ENCODE data around the gene NCBP3. TPM values are rescaled to one million over a fixed set of nuclear protein-coding genes. Genes with fewer than 3 reads are reported as not detected.

NCBP3 gene
- total and polyA plus RNA-seq, 2 of the 8 experiments (the other 6 are each of a cell fraction or from before 2014, with no cell fraction given): 19.6 to 46.1 TPM

GRCh38 chr17:3877220-3877619 lies 31.2 kb upstream of the NCBP3 start:
- H3K23ac ChIP-seq (ENCODE audit: insufficient read length): no peak overlapping the region
- no peak overlapping the region for H2BK5ac ChIP-seq (ENCODE audit: low read depth, low read length)
- H3K4ac ChIP-seq (replicated peaks; ENCODE audit: insufficient read length, low read depth, low read length): no peak overlapping the region
- no peak overlapping the region for H3K9ac ChIP-seq (replicated peaks in 1 of 4; ENCODE audit: extremely low read depth in 1 of 4, low read depth in 3 of 4, low read length in 3 of 4)
- no peaks in the 10 kb centered on the region for H3K27me3 ChIP-seq (replicated peaks in 1 of 4; ENCODE audit: control insufficient read depth in 3 of 4, extremely low read depth in 1 of 4, insufficient read depth in 3 of 4, low read length in 3 of 4)
- H3K23me2 ChIP-seq (ENCODE audit: low read depth, low read length): no peaks in the 10 kb centered on the region
- peaks cover 0 to 8% (median 3%) of the 10 kb centered on the region in 4 experiments; a peak in 2 of 8 replicates for H3K36me3 ChIP-seq (ENCODE audit: control insufficient read depth in 2 of 4, insufficient read depth in 4 of 4, low read length in 3 of 4)
- H3K9me3 ChIP-seq (ENCODE audit: insufficient read depth in 2 of 2, low read depth in 1 of 2, low read length in 1 of 2): no peaks in the 10 kb centered on the region
- no peak overlapping the region for H2BK12ac ChIP-seq (ENCODE audit: low read depth, low read length)
- CTCF ChIA-PET (ENCODE audit: partially characterized antibody): interaction anchor here (0.6 to 3.7 kb wide), 3 partner anchors 13 to 329 kb away, joined by 3 to 25 read pairs (median 4); no protein-coding TSS in a partner anchor
- H3K4me2 ChIP-seq (ENCODE audit: insufficient read depth in 1 of 2, low read depth in 2 of 2, low read length in 2 of 2): no peak overlapping the region
- H3K4me1 ChIP-seq (replicated peaks in 1 of 4; ENCODE audit: control insufficient read depth in 3 of 4, insufficient read depth in 4 of 4, low read length in 3 of 4): no peaks in the 10 kb centered on the region
- POLR2A ChIA-PET (ENCODE audit: partially characterized antibody): no interaction called here
- no peak overlapping the region for H3K18ac ChIP-seq (ENCODE audit: extremely low read depth, low read length)
- H4K5ac ChIP-seq (ENCODE audit: insufficient read length, low read depth, low read length): no peak overlapping the region
- no peak for FAIRE-seq
- no peak overlapping the region for H3K4me3 ChIP-seq (ENCODE audit: extremely low read depth in 1 of 4, insufficient read depth in 2 of 4, low read depth in 3 of 4, low read length in 4 of 4)
- H2AFZ ChIP-seq (ENCODE audit: low read length): no peak overlapping the region
- WGBS, 2 experiments (ENCODE audit: extremely low coverage in 1 of 2, insufficient coverage in 1 of 2, insufficient read length in 1 of 2, insufficient replicate concordance in 2 of 2, low coverage in 1 of 2, low lambda C conversion rate in 2 of 2, missing lambda C conversion rate in 1 of 2): 79% methylated on average over 8 of the region's 8 CpGs; no CpG with 5 or more reads in 1 of the 2 experiments
- H3K79me1 ChIP-seq (ENCODE audit: low read depth, low read length): no peaks in the 10 kb centered on the region; the same call in 1 of the 2 replicates
- H4K8ac ChIP-seq (ENCODE audit: extremely low read depth, insufficient read depth, low read length): no peak overlapping the region
- H3K14ac ChIP-seq (ENCODE audit: insufficient read length): no peak overlapping the region
- no peak overlapping the region for H3K27ac ChIP-seq (ENCODE audit: low read depth, low read length)
- no peak for DNase-seq (ENCODE audit: low read depth in 1 of 2, low spot score in 2 of 2)
- H2AK5ac ChIP-seq (ENCODE audit: low read depth, low read length): no peak overlapping the region
- no peak overlapping the region for H2BK120ac ChIP-seq (replicated peaks; ENCODE audit: low read depth, low read length)
- H3K79me2 ChIP-seq (ENCODE audit: control insufficient read depth in 1 of 2, insufficient read depth in 2 of 2, low read length in 2 of 2): no peaks in the 10 kb centered on the region
- H2BK20ac ChIP-seq (ENCODE audit: low read length): no peak overlapping the region
- H3K56ac ChIP-seq (replicated peaks; ENCODE audit: insufficient read length, low read depth, low read length): no peak overlapping the region
- H2BK15ac ChIP-seq (ENCODE audit: low read length): no peak overlapping the region
- peaks cover 0 to 3% of the 10 kb centered on the region in 2 experiments for H4K20me1 ChIP-seq (replicated peaks in 1 of 2; ENCODE audit: control insufficient read depth in 1 of 2, insufficient read depth in 2 of 2, low read length in 2 of 2)
- no peak overlapping the region for H4K91ac ChIP-seq (replicated peaks; ENCODE audit: insufficient read length, low read length)
- TF ChIP-seq CREB1 (IDR thresholded peaks at IDR 0.05) (no peak), KDM1A (IDR thresholded peaks at IDR 0.05; ENCODE audit: borderline replicate concordance, low read length) (no peak), KDM4A (IDR thresholded peaks at IDR 0.05; ENCODE audit: low read depth, low read length, severe bottlenecking) (no peak), TAF7 (optimal IDR thresholded peaks at IDR 0.05; ENCODE audit: borderline replicate concordance, low read depth, low read length) (no peak), CBX5 (IDR thresholded peaks at IDR 0.05; ENCODE audit: low read depth, low read length) (no peak), MAFK (IDR thresholded peaks at IDR 0.05; ENCODE audit: low read depth, low read length) (no peak), KDM5A (IDR thresholded peaks at IDR 0.05; ENCODE audit: low read length) (no peak), CEBPB (IDR thresholded peaks at IDR 0.05; ENCODE audit: low read depth, low read length) (no peak), CBX8 (IDR thresholded peaks at IDR 0.05; ENCODE audit: borderline replicate concordance, low read depth, low read length) (no peak), E2F6 (IDR thresholded peaks at IDR 0.05) (no peak), EGR1 (IDR thresholded peaks at IDR 0.05; ENCODE audit: borderline replicate concordance, low read depth, low read length) (no peak), PHF8 (conservative IDR thresholded peaks at IDR 0.05; ENCODE audit: low read depth, low read length) (no peak), RBBP5 (IDR thresholded peaks at IDR 0.05; ENCODE audit: borderline replicate concordance, low read depth, low read length) (no peak), TBP (IDR thresholded peaks at IDR 0.05; ENCODE audit: low read depth, low read length) (no peak), FOSL1 (IDR thresholded peaks at IDR 0.05; ENCODE audit: insufficient read depth, low read depth, low read length) (no peak)
